Measurements from ENCODE around the gene OR1L6. TPM values are rescaled to one million over a fixed set of nuclear protein-coding genes. Genes with fewer than 3 reads are reported as not detected.

OR1L6 gene
- total RNA-seq, 2 donors from 2014 or later = not detected

DNA sequence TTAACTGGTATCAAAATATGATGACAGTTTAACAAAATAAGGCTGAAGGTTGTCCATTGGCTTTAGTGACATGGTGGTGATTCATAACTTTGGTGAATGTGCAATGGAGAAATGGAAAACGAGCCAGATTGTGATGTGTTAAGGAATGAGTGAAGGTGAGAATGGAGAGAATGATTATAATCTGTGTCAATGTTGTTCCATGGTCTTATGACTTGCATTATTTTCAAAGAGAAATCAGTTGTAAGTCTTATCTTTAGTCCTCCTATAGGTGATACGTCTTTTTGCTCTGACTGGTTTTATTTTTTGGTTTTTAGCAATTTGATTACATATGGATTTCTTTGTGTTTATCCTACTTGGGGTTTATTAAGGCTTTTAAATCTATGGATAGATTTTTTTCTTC is 12.7 kb downstream of the OR1L6 start:
- Histone ChIP-seq H3K27me3 (no peaks in the 10 kb centered on the region), H3K36me3 (replicated peaks in 1 of 2; ENCODE audit: insufficient read depth in 1 of 2, low read depth in 2 of 2) (no peaks in the 10 kb centered on the region), H3K4me1 (no peaks in the 10 kb centered on the region), H3K9me3 (no peaks in the 10 kb centered on the region), H3K27ac (no peak overlapping the region), H3K4me3 (no peak overlapping the region)
- TF ChIP-seq, protein P1, sequence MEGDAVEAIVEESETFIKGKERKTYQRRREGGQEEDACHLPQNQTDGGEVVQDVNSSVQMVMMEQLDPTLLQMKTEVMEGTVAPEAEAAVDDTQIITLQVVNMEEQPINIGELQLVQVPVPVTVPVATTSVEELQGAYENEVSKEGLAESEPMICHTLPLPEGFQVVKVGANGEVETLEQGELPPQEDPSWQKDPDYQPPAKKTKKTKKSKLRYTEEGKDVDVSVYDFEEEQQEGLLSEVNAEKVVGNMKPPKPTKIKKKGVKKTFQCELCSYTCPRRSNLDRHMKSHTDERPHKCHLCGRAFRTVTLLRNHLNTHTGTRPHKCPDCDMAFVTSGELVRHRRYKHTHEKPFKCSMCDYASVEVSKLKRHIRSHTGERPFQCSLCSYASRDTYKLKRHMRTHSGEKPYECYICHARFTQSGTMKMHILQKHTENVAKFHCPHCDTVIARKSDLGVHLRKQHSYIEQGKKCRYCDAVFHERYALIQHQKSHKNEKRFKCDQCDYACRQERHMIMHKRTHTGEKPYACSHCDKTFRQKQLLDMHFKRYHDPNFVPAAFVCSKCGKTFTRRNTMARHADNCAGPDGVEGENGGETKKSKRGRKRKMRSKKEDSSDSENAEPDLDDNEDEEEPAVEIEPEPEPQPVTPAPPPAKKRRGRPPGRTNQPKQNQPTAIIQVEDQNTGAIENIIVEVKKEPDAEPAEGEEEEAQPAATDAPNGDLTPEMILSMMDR (IDR thresholded peaks at IDR 0.05) = no peak
- TF ChIP-seq POLR2A (IDR thresholded peaks at IDR 0.05) = no peak
- intact Hi-C loops (cut with DNase I) = no loop called here
- no peak for ATAC-seq
- WGBS, 2 donors = 37 to 40% methylated on average over 2 of the region's 2 CpGs
- no peak for DNase-seq

DNA sequence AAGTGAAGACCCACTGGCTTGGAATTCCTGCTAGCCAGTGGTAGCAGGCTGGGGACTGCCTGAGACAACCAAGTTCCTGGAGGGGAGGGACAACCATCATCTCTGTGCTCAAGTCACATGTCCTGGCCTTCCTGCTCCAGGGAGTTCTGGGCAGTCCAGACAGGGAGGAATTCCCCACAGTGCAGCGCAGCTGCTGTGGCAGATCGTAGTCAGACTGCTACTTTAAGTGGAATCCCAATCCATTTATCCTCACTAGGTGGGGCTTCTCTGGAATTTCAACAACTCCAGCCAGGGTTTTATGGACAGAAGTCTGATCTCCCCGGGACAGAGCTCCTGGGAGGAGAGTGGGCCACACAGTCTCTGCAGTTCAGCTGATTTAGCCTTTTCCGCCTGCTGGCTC is 25.7 kb downstream of the OR1L6 start:
- peaks cover 0 to 11% (median 0%) of the 10 kb centered on the region in 3 donors for H3K9me3 ChIP-seq
- intact Hi-C loops (cut with DNase I) = no loop called here

DNA sequence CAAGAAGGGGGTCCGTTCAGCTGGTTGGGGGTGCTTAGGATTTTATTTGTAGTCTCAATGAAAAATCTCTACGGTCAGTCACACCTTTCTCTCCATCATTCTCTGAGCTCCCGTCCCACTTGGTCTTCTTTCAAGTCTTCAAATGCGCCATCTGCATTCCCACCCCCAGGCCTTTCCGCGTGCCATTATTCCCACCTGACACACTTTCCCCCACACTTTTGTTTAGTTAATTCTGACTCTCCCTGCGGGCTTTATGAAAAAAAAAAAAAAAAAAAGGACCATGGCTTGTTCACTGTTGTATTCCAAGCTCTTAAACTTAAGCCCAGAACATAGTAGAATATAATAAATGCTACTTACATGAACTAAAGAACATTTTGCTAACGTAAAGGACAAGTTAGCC is 34.9 kb downstream of the OR1L6 start:
- DNase-seq (no peak), ATAC-seq (no peak)
- intact Hi-C loops (cut with DNase I) = no loop called here
- Histone ChIP-seq H3K27ac (no peak overlapping the region), H3K9me3 (no peaks in the 10 kb centered on the region), H3K4me1 (no peaks in the 10 kb centered on the region), H3K4me3 (no peak overlapping the region), H3K36me3 (replicated peaks in 1 of 2; ENCODE audit: insufficient read depth in 1 of 2, low read depth in 2 of 2) (no peaks in the 10 kb centered on the region), H3K27me3 (no peaks in the 10 kb centered on the region)
- TF ChIP-seq, protein P1 (IDR thresholded peaks at IDR 0.05) = no peak
- no peak for TF ChIP-seq POLR2A (IDR thresholded peaks at IDR 0.05)
- WGBS, 2 donors = 81 to 88% methylated on average over 8 of the region's 8 CpGs

More for the DNA sequence above, 25.7 kb downstream of the OR1L6 start:
- no peak for TF ChIP-seq POLR2A (IDR thresholded peaks at IDR 0.05)
- TF ChIP-seq, protein P1 (IDR thresholded peaks at IDR 0.05) = no peak
- 70 to 77% methylated on average over 2 to 4 of the region's 4 CpGs for WGBS, 2 donors
- Histone ChIP-seq H3K36me3 (replicated peaks in 1 of 2; ENCODE audit: insufficient read depth in 1 of 2, low read depth in 2 of 2) (no peaks in the 10 kb centered on the region), H3K4me1 (no peaks in the 10 kb centered on the region), H3K4me3 (no peak overlapping the region), H3K27me3 (no peaks in the 10 kb centered on the region), H3K27ac (no peak overlapping the region)
- DNase-seq = no peak
- ATAC-seq = no peak

DNA sequence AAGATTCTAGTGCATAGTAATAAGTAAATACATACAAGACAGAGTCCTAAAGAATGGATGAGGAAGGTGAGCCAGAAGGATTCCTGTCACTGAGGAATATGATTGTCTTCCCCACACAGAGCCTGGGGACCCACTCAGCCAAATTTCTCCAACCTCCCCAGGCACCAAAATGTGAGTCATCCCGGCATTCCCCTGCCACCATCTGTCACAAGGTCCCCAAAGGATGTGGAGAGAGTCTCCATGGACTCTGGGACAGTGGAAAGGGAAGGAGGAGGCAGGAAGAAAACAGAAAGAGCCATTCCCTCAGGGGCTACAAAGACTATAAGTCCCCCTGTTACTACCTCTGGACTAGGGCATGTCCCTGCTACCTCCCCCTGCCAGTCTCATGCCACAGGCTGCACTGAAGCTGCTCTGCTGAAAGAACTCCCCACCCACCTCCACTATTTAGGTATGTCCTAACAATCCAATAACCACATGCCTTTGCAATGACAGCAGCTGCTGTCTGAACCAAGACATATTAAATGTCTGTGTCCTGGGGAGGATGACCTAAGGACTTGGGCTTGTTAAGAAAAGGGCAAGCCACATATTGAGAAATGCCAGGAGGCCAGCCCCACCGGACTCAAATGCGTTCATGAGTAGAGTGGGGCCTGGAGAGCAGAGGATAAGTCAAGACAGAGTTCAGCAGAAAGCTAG is 36.0 kb downstream of the OR1L6 start:
- Histone ChIP-seq H3K27me3 (no peaks in the 10 kb centered on the region), H3K4me3 (no peak overlapping the region), H3K9me3 (no peaks in the 10 kb centered on the region), H3K36me3 (replicated peaks in 1 of 2; ENCODE audit: insufficient read depth in 1 of 2, low read depth in 2 of 2) (no peaks in the 10 kb centered on the region), H3K4me1 (no peaks in the 10 kb centered on the region), H3K27ac (no peak overlapping the region)
- 80 to 83% methylated on average over 3 of the region's 3 CpGs for WGBS, 2 donors
- TF ChIP-seq, protein P1 (IDR thresholded peaks at IDR 0.05) = no peak
- TF ChIP-seq POLR2A (IDR thresholded peaks at IDR 0.05) = no peak
- no peak for DNase-seq
- no peak for ATAC-seq
- intact Hi-C loops (cut with DNase I) = no loop called here

DNA sequence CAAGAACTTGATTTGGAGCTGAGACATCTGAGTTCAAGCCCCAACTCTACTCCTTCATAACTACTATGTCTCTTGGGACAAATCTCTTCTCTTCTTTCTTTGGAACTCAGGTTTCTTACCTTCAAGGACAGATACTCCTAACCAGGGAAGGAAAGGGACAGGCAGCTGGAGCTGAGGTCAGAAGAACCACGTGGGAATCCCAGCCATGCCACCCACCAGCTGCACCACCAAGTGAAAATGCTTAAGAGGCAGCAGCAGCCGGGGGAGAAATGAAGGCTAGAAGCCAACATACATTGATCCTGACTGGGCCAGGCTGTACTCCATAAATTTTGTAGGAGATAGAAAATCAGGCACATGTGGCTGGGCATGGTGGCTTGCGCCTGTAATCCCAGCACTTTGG is 37.1 kb downstream of the OR1L6 start:
- ATAC-seq = no peak
- no peaks in the 10 kb centered on the region for H3K27me3 ChIP-seq
- 73 to 84% methylated on average over 3 of the region's 3 CpGs for WGBS, 2 donors

More for the DNA sequence above, 37.1 kb downstream of the OR1L6 start:
- Histone ChIP-seq H3K4me1 (no peaks in the 10 kb centered on the region), H3K27ac (no peak overlapping the region), H3K4me3 (no peak overlapping the region), H3K9me3 (no peaks in the 10 kb centered on the region), H3K36me3 (replicated peaks in 1 of 2; ENCODE audit: insufficient read depth in 1 of 2, low read depth in 2 of 2) (no peaks in the 10 kb centered on the region)
- no peak for TF ChIP-seq POLR2A (IDR thresholded peaks at IDR 0.05)
- TF ChIP-seq, protein P1 (IDR thresholded peaks at IDR 0.05) = no peak
- DNase-seq = no peak
- intact Hi-C loops (cut with DNase I) = no loop called here
